Erythroblast (primary cell): ENCODE results near the gene YWHAH.

Experiments
- GATA1 ChIP-seq: IDR thresholded peaks from 2 replicates; pipeline ENCODE4 v1.6.1; 2011; ENCODE audit warnings: low read depth, mild to moderate bottlenecking, control low read depth, low read length, moderate library complexity
- POLR2A ChIP-seq: IDR thresholded peaks from 2 replicates; pipeline ENCODE4 v1.6.1; 2011; ENCODE audit warnings: mild to moderate bottlenecking, low read length

GRCh38 chr22:31942091-31942490, 2.2 kb upstream of the YWHAH start:
- TF ChIP-seq POLR2A (no peak), GATA1 (no peak)
